Astrocyte of the spinal cord (primary cell): ENCODE results near the gene PLEK.

Source experiments
- DNase-seq: peaks from one replicate; pipeline ENCODE4 v3.0.0; 2011; ENCODE audit warnings: low read depth, low spot score
- H3K4me3 ChIP-seq: 2 replicates; pipeline ENCODE4 v1.5.1; 2011; ENCODE audit warnings: low read depth, mild to moderate bottlenecking, low read length, moderate library complexity
- in situ Hi-C: cut with HindIII; loops from 2 replicates; pipeline ENCODE4 v1.10.0; 2017; ENCODE audit warnings: low sequenced_read_pairs
- TF ChIP-seq, protein P1 (sequence below): IDR thresholded peaks from 2 replicates; pipeline ENCODE4 v1.5.1; 2012; ENCODE audit warnings: low read depth, mild to moderate bottlenecking, low read length, inconsistent platforms

The PLEK gene

DNA sequence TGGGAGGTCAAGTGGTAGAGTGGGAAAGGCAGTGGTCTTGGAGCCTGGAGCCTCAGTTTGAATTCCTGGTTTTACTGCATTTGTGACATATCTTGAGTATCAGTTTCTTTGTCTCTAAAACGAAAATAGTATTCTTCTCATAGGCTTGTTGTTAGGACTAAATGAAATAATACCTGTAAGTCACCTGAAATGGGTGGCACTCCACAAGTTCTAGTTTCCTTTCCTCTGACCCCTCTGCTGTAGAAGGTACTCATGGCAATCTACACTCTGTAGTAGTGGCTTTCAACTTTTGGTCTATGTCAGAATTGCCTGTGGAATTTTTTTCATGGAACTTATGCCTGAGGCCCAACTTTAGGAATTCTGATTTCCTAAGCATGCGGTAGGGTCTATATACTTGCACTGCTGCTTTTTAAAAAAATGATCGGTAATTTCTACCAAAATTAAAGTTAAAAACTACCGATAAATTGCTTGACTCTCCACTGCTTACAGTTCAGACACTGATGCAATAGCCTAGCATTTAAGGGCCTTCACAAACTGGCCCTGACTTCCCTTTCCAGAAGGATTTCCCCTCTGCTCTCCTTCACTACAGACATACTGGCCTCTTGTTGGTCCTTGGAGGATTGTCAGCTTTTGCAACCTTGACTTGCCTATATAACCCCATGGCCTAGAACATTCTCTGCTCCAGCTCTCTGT, 47.2 kb downstream of the PLEK start:
- DNase-seq = no peak
- in situ Hi-C loops = no loop called here
- TF ChIP-seq, protein P1, sequence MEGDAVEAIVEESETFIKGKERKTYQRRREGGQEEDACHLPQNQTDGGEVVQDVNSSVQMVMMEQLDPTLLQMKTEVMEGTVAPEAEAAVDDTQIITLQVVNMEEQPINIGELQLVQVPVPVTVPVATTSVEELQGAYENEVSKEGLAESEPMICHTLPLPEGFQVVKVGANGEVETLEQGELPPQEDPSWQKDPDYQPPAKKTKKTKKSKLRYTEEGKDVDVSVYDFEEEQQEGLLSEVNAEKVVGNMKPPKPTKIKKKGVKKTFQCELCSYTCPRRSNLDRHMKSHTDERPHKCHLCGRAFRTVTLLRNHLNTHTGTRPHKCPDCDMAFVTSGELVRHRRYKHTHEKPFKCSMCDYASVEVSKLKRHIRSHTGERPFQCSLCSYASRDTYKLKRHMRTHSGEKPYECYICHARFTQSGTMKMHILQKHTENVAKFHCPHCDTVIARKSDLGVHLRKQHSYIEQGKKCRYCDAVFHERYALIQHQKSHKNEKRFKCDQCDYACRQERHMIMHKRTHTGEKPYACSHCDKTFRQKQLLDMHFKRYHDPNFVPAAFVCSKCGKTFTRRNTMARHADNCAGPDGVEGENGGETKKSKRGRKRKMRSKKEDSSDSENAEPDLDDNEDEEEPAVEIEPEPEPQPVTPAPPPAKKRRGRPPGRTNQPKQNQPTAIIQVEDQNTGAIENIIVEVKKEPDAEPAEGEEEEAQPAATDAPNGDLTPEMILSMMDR = no peak
- H3K4me3 ChIP-seq = no peak overlapping the region

DNA sequence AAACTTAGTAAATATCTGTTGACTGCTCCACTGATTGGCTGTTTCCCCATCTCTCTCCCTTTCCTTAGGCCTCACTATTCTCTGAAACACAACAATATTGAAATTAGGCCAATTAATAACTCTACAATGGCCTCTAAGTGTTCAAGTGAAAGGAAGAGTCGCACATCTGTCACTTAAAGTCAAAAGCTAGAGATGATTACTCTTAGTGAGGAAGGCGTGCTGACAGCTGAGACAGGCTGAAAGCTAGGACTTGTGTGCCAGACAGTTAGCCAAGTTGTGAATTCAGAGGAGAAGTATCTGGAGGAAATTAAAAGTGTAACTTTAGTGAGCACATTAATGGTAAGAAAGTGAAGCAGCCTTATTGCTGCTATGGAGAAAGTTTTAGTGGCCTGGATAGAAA, 48.4 kb downstream of the PLEK start:
- TF ChIP-seq, protein P1 = no peak
- in situ Hi-C loops = no loop called here
- H3K4me3 ChIP-seq = no peak overlapping the region
- no peak for DNase-seq

DNA sequence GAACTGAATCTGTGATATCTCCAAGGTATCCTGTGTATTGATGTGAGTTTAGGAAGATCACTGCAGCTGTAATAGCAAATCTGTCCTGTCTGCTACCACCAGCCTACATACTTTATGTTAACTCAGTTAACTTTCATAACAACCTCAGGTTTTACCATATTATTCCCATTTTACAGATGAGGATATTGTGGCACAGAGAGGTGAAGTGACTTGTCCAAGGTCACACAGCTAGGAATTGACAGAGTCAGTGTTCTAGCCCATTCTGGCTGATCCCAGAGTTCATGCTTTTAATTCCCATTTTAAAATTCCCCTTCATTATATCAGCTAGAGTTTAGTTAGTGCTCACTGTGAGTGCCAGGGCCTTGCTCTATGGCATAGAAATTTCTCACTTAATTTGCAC, 49.4 kb downstream of the PLEK start:
- TF ChIP-seq, protein P1 = no peak
- no peak for DNase-seq
- in situ Hi-C loops = no loop called here
- no peak overlapping the region for H3K4me3 ChIP-seq

DNA sequence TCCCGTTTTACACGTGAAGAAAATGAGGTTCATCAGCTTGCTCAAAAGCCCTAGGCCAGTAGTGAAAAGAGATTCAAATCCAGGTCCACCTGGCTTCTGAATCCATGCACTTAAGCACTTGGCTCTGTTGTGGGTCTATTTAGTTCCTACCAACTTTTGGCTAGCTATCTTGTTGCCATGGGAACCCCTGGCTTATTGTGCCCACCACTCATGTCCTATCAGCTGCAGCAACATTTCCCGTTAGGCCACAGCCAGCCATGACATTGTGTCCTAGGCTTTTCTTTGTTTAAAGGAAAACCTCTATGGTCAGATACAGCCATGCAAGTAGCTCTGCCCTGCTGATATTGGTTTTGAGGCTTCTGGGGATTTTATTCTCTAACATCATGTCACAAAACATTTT, 49.8 kb downstream of the PLEK start:
- no peak overlapping the region for H3K4me3 ChIP-seq
- no peak for DNase-seq
- in situ Hi-C loops = no loop called here
- TF ChIP-seq, protein P1 = no peak

DNA sequence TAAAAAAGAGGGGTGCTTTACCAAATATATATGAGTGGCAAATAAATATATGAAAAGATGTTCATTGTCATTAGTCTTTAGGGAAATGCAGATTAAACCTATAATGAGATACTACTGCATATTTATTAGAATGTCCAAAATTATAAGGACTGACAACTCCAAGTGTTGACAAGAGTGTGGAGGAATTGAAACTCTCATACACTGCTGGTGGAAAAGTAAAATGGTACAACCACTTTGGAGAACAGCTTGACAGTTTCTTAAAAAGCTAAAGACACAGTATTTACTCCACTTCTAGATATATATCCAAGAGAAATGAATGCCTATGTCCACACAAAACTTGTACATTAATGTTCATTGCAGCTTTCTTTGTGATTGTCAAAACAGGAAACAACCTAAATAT, 50.4 kb downstream of the PLEK start:
- in situ Hi-C loops = no loop called here
- TF ChIP-seq, protein P1 = no peak
- DNase-seq = no peak
- no peak overlapping the region for H3K4me3 ChIP-seq

DNA sequence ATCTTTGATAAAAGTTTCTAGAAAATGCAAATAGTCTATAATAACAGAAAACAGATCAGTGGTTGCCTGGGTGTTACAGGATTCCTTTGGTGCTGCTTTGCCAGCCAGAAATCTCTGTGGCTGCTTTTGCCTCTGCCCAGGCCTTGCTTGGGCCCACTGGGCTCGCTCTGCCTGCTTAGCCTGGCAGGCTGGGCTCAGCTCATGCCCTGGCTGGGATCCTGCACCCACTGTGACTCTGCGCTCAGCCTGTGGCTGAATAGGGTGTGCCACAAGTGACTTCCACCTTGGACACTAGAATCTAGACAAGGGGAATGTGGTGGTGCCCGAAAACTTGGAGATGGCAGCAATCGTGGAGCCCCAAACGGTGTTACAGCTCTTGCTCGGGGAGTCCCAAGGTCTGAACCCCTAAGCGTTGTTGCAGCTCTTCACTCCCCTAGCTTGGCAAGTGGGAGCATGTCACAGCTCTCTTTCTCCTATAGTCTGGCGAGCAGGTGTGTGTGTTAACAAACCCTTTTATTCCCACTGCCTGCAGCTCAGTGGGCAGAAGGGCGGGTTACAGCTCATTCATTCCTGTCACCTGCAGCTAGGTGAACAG, 51.1 kb downstream of the PLEK start:
- TF ChIP-seq, protein P1 = no peak
- no peak for DNase-seq
- in situ Hi-C loops = no loop called here
- H3K4me3 ChIP-seq = no peak overlapping the region
